Neural cell (in vitro differentiated cells): ENCODE data around the gene NPAS3.

Experiments used
- EP300 ChIP-seq: fragments of 450-650 bp; conservative IDR thresholded peaks from 2 replicates; pipeline ENCODE4 v1.6.1; 2014; ENCODE audit warnings: antibody characterized with exemption, mild to moderate bottlenecking, moderate library complexity; ENCODE audit not compliant: poor library complexity, severe bottlenecking
- EZH2 ChIP-seq: fragments of 200-600, 300-800 bp; shearing (Covaris generic), sonication (generic); IDR thresholded peaks from 2 replicates; pipeline ENCODE4 v1.6.1; 2014; ENCODE audit warnings: antibody characterized with exemption, low read length, borderline replicate concordance, mild to moderate bottlenecking; ENCODE audit not compliant: insufficient read depth, poor library complexity, severe bottlenecking
- MXI1 ChIP-seq: fragments of 450-650 bp; conservative IDR thresholded peaks from 2 replicates; pipeline ENCODE4 v1.6.1; 2014; ENCODE audit warnings: antibody characterized with exemption, mild to moderate bottlenecking; ENCODE audit not compliant: poor library complexity, severe bottlenecking
- POLR2AphosphoS5 ChIP-seq: IDR thresholded peaks from 2 replicates; pipeline ENCODE4 v1.6.1; 2012
- RAD21 ChIP-seq: fragments of 450-650 bp; conservative IDR thresholded peaks from 2 replicates; pipeline ENCODE4 v1.6.1; 2014; ENCODE audit warnings: antibody characterized with exemption, mild to moderate bottlenecking, moderate library complexity
- SMC3 ChIP-seq: fragments of 450-650 bp; conservative IDR thresholded peaks from 2 replicates; pipeline ENCODE4 v1.6.1; 2014; ENCODE audit warnings: antibody characterized with exemption, mild to moderate bottlenecking, moderate library complexity; ENCODE audit not compliant: poor library complexity
- TF ChIP-seq, protein P1 (sequence below): fragments of 450-650 bp; IDR thresholded peaks from 2 replicates; pipeline ENCODE4 v1.5.1; 2014; ENCODE audit warnings: antibody characterized with exemption, mild to moderate bottlenecking, moderate library complexity; ENCODE audit not compliant: poor library complexity, severe bottlenecking
- TF ChIP-seq, protein P2 (sequence below): IDR thresholded peaks from 2 replicates; pipeline ENCODE4 v1.6.1; 2012; ENCODE audit warnings: borderline replicate concordance

DNA sequence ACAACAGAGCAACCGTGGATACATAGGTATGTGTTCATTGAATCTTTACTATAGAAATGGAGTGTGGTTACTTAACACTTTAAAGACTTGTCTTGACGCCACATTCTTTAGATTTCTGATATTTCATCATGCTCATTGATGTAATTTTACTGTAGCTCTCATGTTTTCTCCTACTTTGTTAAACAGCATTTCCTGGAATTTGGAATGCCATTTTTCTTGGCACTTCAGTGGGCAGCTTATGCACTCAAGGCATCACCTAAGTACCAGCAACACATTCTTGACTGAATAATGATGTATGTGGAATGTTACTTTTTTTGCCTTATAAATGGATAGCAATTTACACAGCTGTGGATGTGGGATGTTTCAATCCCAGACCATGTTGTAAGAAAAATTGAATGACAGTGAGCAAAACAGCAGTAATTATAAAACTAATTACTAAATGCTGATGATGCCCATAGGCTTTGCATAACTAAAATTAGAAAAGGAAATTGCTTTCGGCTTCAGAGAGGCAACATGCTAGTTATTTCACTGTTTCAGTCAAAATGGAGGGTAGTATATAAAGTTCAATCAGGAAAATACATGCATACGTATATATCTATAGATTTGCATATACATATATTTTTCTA lies 298.5 kb downstream of the NPAS3 start:
- TF ChIP-seq, protein P1, sequence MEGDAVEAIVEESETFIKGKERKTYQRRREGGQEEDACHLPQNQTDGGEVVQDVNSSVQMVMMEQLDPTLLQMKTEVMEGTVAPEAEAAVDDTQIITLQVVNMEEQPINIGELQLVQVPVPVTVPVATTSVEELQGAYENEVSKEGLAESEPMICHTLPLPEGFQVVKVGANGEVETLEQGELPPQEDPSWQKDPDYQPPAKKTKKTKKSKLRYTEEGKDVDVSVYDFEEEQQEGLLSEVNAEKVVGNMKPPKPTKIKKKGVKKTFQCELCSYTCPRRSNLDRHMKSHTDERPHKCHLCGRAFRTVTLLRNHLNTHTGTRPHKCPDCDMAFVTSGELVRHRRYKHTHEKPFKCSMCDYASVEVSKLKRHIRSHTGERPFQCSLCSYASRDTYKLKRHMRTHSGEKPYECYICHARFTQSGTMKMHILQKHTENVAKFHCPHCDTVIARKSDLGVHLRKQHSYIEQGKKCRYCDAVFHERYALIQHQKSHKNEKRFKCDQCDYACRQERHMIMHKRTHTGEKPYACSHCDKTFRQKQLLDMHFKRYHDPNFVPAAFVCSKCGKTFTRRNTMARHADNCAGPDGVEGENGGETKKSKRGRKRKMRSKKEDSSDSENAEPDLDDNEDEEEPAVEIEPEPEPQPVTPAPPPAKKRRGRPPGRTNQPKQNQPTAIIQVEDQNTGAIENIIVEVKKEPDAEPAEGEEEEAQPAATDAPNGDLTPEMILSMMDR, result no peak
- no peak for TF ChIP-seq EP300
- TF ChIP-seq POLR2AphosphoS5, result no peak
- TF ChIP-seq SMC3, result no peak
- no peak for TF ChIP-seq EZH2
- no peak for TF ChIP-seq RAD21
- TF ChIP-seq, protein P2, sequence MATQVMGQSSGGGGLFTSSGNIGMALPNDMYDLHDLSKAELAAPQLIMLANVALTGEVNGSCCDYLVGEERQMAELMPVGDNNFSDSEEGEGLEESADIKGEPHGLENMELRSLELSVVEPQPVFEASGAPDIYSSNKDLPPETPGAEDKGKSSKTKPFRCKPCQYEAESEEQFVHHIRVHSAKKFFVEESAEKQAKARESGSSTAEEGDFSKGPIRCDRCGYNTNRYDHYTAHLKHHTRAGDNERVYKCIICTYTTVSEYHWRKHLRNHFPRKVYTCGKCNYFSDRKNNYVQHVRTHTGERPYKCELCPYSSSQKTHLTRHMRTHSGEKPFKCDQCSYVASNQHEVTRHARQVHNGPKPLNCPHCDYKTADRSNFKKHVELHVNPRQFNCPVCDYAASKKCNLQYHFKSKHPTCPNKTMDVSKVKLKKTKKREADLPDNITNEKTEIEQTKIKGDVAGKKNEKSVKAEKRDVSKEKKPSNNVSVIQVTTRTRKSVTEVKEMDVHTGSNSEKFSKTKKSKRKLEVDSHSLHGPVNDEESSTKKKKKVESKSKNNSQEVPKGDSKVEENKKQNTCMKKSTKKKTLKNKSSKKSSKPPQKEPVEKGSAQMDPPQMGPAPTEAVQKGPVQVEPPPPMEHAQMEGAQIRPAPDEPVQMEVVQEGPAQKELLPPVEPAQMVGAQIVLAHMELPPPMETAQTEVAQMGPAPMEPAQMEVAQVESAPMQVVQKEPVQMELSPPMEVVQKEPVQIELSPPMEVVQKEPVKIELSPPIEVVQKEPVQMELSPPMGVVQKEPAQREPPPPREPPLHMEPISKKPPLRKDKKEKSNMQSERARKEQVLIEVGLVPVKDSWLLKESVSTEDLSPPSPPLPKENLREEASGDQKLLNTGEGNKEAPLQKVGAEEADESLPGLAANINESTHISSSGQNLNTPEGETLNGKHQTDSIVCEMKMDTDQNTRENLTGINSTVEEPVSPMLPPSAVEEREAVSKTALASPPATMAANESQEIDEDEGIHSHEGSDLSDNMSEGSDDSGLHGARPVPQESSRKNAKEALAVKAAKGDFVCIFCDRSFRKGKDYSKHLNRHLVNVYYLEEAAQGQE, result no peak
- no peak for TF ChIP-seq MXI1
